ENCODE measurements around the gene MRPL42. TPM values are rescaled to one million over a fixed set of nuclear protein-coding genes. Genes with fewer than 3 reads are reported as not detected.
"Not testable (repeated sequence)": the region's sequence is repeated elsewhere in the genome, so short reads cannot be mapped to it uniquely, and the experiment has no call there.

The MRPL42 gene
- total and polyA plus RNA-seq, 5 donors = 36.1 to 58.7 (median 49.5) TPM

- WGBS = 91% methylated on average over 4 of the region's 4 CpGs
- intact Hi-C loops (cut with DNase I) = no loop called here
- Histone ChIP-seq H3K4me1 (ENCODE audit: control insufficient read depth, insufficient read depth, low read length) (peaks cover 14% of the 10 kb centered on the region), H3K27me3 (ENCODE audit: control insufficient read depth, insufficient read depth) (no peaks in the 10 kb centered on the region), H3K27ac (ENCODE audit: low read length) (no peak overlapping the region), H3K4me3 (ENCODE audit: low read length) (no peak overlapping the region), H3K9me3 (ENCODE audit: control insufficient read depth, low read length) (no peaks in the 10 kb centered on the region)
- DNase-seq (no peak), ATAC-seq (no peak)
Observed at GRCh38 chr12:93430280-93430679, 37.0 kb upstream of the MRPL42 start.

- H3K4me1 ChIP-seq (ENCODE audit: control insufficient read depth, insufficient read depth, low read length); H3K4me3 ChIP-seq (ENCODE audit: low read length); H3K27ac ChIP-seq (ENCODE audit: low read length); H3K9me3 ChIP-seq (ENCODE audit: control insufficient read depth, low read length); intact Hi-C loops (cut with DNase I); H3K27me3 ChIP-seq (ENCODE audit: control insufficient read depth, insufficient read depth); DNase-seq; ATAC-seq: not testable (repeated sequence)
- 92% methylated on average over 6 of the region's 6 CpGs for WGBS
Observed at GRCh38 chr12:93432031-93432430, 35.3 kb upstream of the MRPL42 start.

GRCh38 chr12:93434256-93434865 lies 33.0 kb upstream of the MRPL42 start:
- Histone ChIP-seq H3K9me3 (ENCODE audit: control insufficient read depth, low read length) (no peaks in the 10 kb centered on the region), H3K27me3 (ENCODE audit: control insufficient read depth, insufficient read depth) (no peaks in the 10 kb centered on the region), H3K4me1 (ENCODE audit: control insufficient read depth, insufficient read depth, low read length) (peaks cover 7% of the 10 kb centered on the region), H3K27ac (ENCODE audit: low read length) (no peak overlapping the region), H3K4me3 (ENCODE audit: low read length) (peak overlapping the region; percentile 9)
- peak in 1 of 2 donors; percentile 50 for ATAC-seq
- intact Hi-C loops (cut with DNase I) = no loop called here
- no peak for DNase-seq
- WGBS = 46% methylated on average over 5 of the region's 5 CpGs

- Histone ChIP-seq H3K4me3 (ENCODE audit: low read length) (no peak overlapping the region), H3K27me3 (ENCODE audit: control insufficient read depth, insufficient read depth) (no peaks in the 10 kb centered on the region), H3K4me1 (ENCODE audit: control insufficient read depth, insufficient read depth, low read length) (peaks cover 7% of the 10 kb centered on the region), H3K9me3 (ENCODE audit: control insufficient read depth, low read length) (no peaks in the 10 kb centered on the region), H3K27ac (ENCODE audit: low read length) (no peak overlapping the region)
- intact Hi-C loops (cut with DNase I) = no loop called here
- no peak for ATAC-seq
- no peak for DNase-seq
- 55% methylated on average over 3 of the region's 3 CpGs for WGBS
Observed at GRCh38 chr12:93438266-93439050, 28.9 kb upstream of the MRPL42 start.

- Histone ChIP-seq H3K4me3 (ENCODE audit: low read length) (peak overlapping the region; percentile 99), H3K27me3 (ENCODE audit: control insufficient read depth, insufficient read depth) (no peaks in the 10 kb centered on the region), H3K9me3 (ENCODE audit: control insufficient read depth, low read length) (no peaks in the 10 kb centered on the region), H3K4me1 (ENCODE audit: control insufficient read depth, insufficient read depth, low read length) (peaks cover 6% of the 10 kb centered on the region), H3K27ac (ENCODE audit: low read length) (no peak overlapping the region)
- WGBS = 21% methylated on average over 12 of the region's 12 CpGs
- DNase-seq = no peak
- intact Hi-C loops (cut with DNase I) = no loop called here
- no peak for ATAC-seq
Observed at GRCh38 chr12:93440043-93440835, 27.1 kb upstream of the MRPL42 start.

GRCh38 chr12:93441081-93441616 lies 26.2 kb upstream of the MRPL42 start:
- ATAC-seq (peak; percentile 10 to 38), DNase-seq (peak; percentile 53 to 79 (median 71))
- peak overlapping the region; percentile 99 for H3K4me3 ChIP-seq (ENCODE audit: low read length)
- no peaks in the 10 kb centered on the region for H3K27me3 ChIP-seq (ENCODE audit: control insufficient read depth, insufficient read depth)
- H3K27ac ChIP-seq (ENCODE audit: low read length) = peak overlapping the region; percentile 92
- H3K9me3 ChIP-seq (ENCODE audit: control insufficient read depth, low read length) = no peaks in the 10 kb centered on the region
- peaks cover 6% of the 10 kb centered on the region for H3K4me1 ChIP-seq (ENCODE audit: control insufficient read depth, insufficient read depth, low read length)
- WGBS = under 1% methylated on average over 55 of the region's 55 CpGs
- intact Hi-C loops (cut with DNase I) = no loop called here

GRCh38 chr12:93441617-93442410 lies 25.5 kb upstream of the MRPL42 start, which contains the start of gene UBE2N:
Gene UBE2N, minus strand, starts transcription at chr12:93441947. Its CDS starts 63 bp downstream, at chr12:93441884.
- Histone ChIP-seq H3K9me3 (ENCODE audit: control insufficient read depth, low read length) (no peaks in the 10 kb centered on the region), H3K4me3 (ENCODE audit: low read length) (peak within 1 kb of the TSS; percentile 99), H3K27me3 (ENCODE audit: control insufficient read depth, insufficient read depth) (no peaks in the 10 kb centered on the region), H3K4me1 (ENCODE audit: control insufficient read depth, insufficient read depth, low read length) (peaks cover 6% of the 10 kb centered on the region), H3K27ac (ENCODE audit: low read length) (peak within 1 kb of the TSS; percentile 96)
- ATAC-seq = peak; percentile 98 to 99
- peak; percentile 97 to 99 (median 99) for DNase-seq
- under 1% methylated on average over 105 of the region's 105 CpGs for WGBS
- intact Hi-C loops (cut with DNase I) = no loop called here

GRCh38 chr12:93442411-93443340 lies 24.6 kb upstream of the MRPL42 start:
- H3K4me3 ChIP-seq (ENCODE audit: low read length) = peak overlapping the region; percentile 99
- DNase-seq (no peak), ATAC-seq (peak in 1 of 2 donors; percentile 22)
- 4% methylated on average over 19 of the region's 19 CpGs for whole genome bisulfite sequencing
- H3K9me3 ChIP-seq (ENCODE audit: control insufficient read depth, low read length) = no peaks in the 10 kb centered on the region
- peaks cover 6% of the 10 kb centered on the region for H3K4me1 ChIP-seq (ENCODE audit: control insufficient read depth, insufficient read depth, low read length)
- intact Hi-C loops (cut with DNase I) = no loop called here
- H3K27me3 ChIP-seq (ENCODE audit: control insufficient read depth, insufficient read depth) = no peaks in the 10 kb centered on the region
- peak overlapping the region; percentile 96 for H3K27ac ChIP-seq (ENCODE audit: low read length)

- intact Hi-C loops (cut with DNase I) = no loop called here
- 93% methylated on average over 4 of the region's 4 CpGs for WGBS
- Histone ChIP-seq H3K4me1 (ENCODE audit: control insufficient read depth, insufficient read depth, low read length) (peaks cover 4% of the 10 kb centered on the region), H3K4me3 (ENCODE audit: low read length) (no peak overlapping the region), H3K27ac (ENCODE audit: low read length) (no peak overlapping the region), H3K9me3 (ENCODE audit: control insufficient read depth, low read length) (no peaks in the 10 kb centered on the region), H3K27me3 (ENCODE audit: control insufficient read depth, insufficient read depth) (no peaks in the 10 kb centered on the region)
- DNase-seq = peak in 1 of 3 donors; percentile 13
- ATAC-seq = no peak
Observed at GRCh38 chr12:93443576-93443975, 23.7 kb upstream of the MRPL42 start.
